Measurements from ENCODE around the gene MELK.

DNA sequence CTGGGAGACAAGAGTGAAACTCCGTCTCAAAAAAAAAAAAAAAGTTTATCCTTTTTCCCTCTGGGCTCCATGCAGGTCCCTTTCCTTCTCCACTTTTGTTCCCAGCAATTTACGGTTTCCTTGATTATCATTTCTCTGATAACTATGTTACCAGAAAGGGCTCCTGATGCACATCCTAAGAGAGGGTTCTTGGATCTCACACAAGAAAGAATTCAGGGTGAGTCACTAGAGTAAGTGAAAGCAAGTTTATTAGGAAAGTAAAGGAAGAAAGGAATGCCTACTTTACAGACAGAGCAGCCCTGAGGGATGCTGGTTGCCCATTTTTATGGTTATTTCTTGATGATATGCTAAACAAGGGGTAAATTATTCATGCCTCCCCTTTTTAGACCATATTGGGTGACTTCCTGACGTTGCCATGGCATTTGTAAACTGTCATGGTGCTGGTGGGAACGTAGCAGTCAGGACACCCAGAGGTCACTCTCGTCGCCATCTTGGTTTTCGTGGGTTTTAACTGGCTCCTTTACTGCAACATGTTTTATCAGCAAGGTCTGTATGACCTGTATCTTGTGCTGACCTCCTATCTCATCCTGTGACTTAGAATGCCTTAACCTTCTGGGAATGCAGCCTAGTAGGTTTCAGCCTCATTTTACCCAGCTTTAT is 13.5 kb upstream of the MELK start:
- TF ChIP-seq, protein P1, sequence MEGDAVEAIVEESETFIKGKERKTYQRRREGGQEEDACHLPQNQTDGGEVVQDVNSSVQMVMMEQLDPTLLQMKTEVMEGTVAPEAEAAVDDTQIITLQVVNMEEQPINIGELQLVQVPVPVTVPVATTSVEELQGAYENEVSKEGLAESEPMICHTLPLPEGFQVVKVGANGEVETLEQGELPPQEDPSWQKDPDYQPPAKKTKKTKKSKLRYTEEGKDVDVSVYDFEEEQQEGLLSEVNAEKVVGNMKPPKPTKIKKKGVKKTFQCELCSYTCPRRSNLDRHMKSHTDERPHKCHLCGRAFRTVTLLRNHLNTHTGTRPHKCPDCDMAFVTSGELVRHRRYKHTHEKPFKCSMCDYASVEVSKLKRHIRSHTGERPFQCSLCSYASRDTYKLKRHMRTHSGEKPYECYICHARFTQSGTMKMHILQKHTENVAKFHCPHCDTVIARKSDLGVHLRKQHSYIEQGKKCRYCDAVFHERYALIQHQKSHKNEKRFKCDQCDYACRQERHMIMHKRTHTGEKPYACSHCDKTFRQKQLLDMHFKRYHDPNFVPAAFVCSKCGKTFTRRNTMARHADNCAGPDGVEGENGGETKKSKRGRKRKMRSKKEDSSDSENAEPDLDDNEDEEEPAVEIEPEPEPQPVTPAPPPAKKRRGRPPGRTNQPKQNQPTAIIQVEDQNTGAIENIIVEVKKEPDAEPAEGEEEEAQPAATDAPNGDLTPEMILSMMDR (IDR thresholded peaks at IDR 0.05): no peak
- TF ChIP-seq POLR2A (IDR thresholded peaks at IDR 0.05) (no peak), POLR2AphosphoS5 (IDR thresholded peaks at IDR 0.05) (no peak)

All from prostate gland (tissue), 2 donors.